Urinary bladder (tissue), 4 donors: ENCODE measurements around the gene CCDC146. TPM values are rescaled to one million over a fixed set of nuclear protein-coding genes. Genes with fewer than 3 reads are reported as not detected.

Experiments
- DNase-seq: peaks from one replicate; pipeline ENCODE4 v3.0.0-alpha.2; 2015; ENCODE audit errors: extremely low spot score
- H3K27ac ChIP-seq: one replicate; pipeline ENCODE4 v1.5.1; 2013; ENCODE audit warnings: low read depth, mild to moderate bottlenecking, moderate library complexity
- H3K36me3 ChIP-seq: one replicate; pipeline ENCODE4 v1.6.1; 2013; ENCODE audit warnings: mild to moderate bottlenecking, moderate library complexity; ENCODE audit not compliant: insufficient read depth
- H3K4me1 ChIP-seq: one replicate; pipeline ENCODE4 v1.6.1; 2013; ENCODE audit warnings: mild to moderate bottlenecking, moderate library complexity; ENCODE audit not compliant: insufficient read depth
- H3K4me3 ChIP-seq: one replicate; pipeline ENCODE4 v1.5.1; 2013; ENCODE audit warnings: low read depth, low read length
- WGBS: extraction: QIAGEN DNeasy Blood & Tissue Kit; methylation state at CpG from one replicate; pipeline ENCODE4 v1.1.7; 2013; 5-methylcytosine and 5-hydroxymethylcytosine counted together
- polyA plus RNA-seq: library from polyadenylated mRNA; stranded (reverse); fragments of 200-250 nt; gene quantifications from one replicate; pipeline ENCODE4 v1.2.3, GENCODE V29; 2013
- total RNA-seq: library from RNA; depleted of rRNA; stranded (reverse); fragments of >200 nt; gene quantifications from one replicate; pipeline ENCODE4 v1.2.3, GENCODE V29; 2014
- donor health status: healthy with polysubstance abuse.
- donor health status: healthy.

Gene CCDC146
- total and polyA plus RNA-seq, 2 donors, result 6.6 to 25.7 TPM

DNA sequence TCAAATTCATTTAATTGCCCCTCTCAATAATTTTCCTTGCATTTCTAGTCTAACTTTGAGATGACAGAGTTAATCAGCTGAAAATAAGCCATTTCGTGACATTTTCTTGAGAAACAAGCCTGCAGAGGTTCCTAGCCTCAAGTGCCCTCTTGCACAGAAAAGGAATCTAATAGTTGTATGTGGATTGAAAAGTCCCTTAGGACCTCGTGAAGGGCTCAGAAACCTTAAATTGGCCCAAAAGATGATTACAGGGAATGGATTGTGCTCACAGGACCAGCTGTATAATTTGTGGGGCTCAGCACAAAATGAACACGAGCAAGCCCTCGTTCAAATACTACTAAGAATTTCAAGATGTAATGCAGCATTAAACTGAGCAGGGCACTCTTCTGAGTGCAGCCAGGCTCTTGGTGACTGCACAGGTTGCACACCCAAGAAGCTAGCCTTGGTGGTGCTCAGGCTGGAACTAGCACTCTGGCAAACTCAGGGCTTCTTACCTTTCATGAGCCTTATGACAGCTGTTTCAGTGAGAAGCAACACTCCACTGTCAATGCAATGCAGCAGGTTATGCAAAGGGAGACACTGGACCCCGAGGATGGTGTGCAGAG is 191.6 kb downstream of the CCDC146 start:
- H3K4me1 ChIP-seq, result no peaks in the 10 kb centered on the region
- no peak for DNase-seq
- H3K4me3 ChIP-seq, result no peak overlapping the region
- WGBS, result 63% methylated on average over 5 of the region's 5 CpGs
- H3K36me3 ChIP-seq, result no peaks in the 10 kb centered on the region
- H3K27ac ChIP-seq, result no peak overlapping the region

DNA sequence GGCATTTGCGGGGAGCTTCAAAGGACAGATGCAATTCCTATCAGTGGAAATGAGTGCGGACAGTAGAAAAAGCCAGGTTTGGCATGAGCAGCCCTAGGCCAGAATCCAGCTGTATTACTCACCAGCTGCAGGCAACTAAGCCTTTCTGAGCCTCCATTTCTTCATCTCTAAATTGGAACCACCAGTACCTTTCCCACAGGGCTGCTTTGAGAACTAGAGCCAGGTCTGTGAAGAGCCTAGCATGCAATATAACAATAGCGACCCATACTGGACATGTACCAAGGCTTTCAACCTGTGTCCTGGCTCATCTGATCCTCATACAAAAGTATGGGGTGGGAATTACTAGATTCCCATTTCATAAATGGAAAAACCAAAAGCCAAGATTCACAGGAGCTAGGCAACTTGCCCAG is 192.8 kb downstream of the CCDC146 start:
- DNase-seq, result no peak
- H3K36me3 ChIP-seq, result no peaks in the 10 kb centered on the region
- H3K4me1 ChIP-seq, result no peaks in the 10 kb centered on the region
- 52% methylated on average over 3 of the region's 3 CpGs for WGBS
- no peak overlapping the region for H3K4me3 ChIP-seq
- no peak overlapping the region for H3K27ac ChIP-seq

DNA sequence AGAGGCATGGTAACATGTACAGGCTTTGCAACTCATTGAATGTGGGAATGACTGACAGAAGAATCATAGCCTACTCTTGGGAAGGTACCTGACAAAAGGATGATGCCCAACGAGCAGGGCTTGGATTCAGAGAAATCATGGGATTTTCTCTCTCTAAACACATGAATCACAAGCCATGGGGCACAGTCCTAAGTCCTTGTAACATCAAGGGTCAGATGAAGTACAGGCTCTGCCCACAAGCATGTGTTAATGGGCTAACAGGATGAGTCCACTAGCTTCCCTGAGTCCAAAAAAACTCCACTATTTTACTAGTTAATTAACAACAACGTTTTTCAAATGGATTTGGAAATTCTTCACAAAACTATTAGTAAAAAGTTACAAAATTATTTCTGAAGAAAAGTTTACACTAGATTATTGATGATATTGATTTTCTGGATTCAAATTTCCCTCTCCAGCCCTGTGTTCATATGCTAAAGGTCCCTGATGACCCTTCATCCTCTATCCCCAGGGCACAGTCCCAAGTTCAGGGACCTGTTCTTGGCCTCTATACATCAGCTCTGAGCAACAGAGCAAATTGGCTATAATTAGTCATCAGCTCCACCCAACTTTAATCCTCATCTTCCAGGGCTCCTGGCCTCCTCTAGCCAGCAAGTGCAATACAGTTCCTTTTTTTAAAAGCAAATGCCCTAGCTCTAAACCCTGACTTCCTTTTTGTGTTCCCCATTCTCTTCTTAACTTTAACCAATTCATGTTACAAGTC is 194.0 kb downstream of the CCDC146 start:
- DNase-seq, result no peak
- WGBS, result 53% methylated on average over 2 of the region's 2 CpGs
- H3K4me1 ChIP-seq, result no peaks in the 10 kb centered on the region
- H3K4me3 ChIP-seq, result no peak overlapping the region
- no peak overlapping the region for H3K27ac ChIP-seq
- H3K36me3 ChIP-seq, result no peaks in the 10 kb centered on the region

DNA sequence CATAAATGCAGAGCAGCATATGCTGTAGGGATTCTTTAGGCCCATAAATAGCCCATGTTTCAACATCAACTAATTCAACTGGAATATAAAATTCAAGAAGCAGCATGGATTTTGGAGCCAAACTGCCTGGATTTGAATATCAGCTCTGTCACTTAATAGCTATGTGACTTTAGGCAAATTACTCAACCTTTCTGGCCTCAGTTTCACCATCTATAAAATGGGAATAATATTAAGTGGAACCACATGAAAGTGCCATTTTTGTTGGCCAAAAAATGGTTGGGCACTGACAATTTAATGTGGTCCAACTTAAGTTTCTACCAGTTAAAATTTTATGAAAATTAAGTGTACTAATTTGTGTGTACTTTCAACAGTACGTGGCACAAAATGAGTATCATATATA is 195.6 kb downstream of the CCDC146 start:
- Histone ChIP-seq H3K4me3 (no peak overlapping the region), H3K36me3 (no peaks in the 10 kb centered on the region), H3K4me1 (no peaks in the 10 kb centered on the region), H3K27ac (no peak overlapping the region)
- 99% methylated on average over 1 of the region's 1 CpG for WGBS
- no peak for DNase-seq

DNA sequence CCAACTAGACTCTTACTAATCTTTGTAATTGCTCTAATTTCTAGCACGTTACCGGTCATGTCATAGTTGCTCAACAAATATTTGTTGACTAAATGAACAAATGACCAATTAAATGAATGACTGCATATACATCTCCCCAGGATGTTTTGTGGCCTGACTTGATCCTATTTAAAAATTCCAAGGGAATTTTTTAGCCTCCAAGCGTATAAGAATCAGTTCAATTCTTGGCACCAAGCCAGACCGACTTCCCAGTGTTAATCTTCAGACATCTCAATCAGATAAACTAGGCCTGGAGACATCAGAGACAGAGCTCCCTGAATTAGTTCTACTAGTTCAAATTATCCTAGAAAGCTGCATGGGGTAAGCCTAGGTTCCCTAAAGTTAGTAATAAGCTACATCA is 197.7 kb downstream of the CCDC146 start:
- DNase-seq, result no peak
- Histone ChIP-seq H3K4me1 (no peaks in the 10 kb centered on the region), H3K4me3 (no peak overlapping the region), H3K36me3 (no peaks in the 10 kb centered on the region), H3K27ac (no peak overlapping the region)
- WGBS, result 70% methylated on average over 4 of the region's 4 CpGs

DNA sequence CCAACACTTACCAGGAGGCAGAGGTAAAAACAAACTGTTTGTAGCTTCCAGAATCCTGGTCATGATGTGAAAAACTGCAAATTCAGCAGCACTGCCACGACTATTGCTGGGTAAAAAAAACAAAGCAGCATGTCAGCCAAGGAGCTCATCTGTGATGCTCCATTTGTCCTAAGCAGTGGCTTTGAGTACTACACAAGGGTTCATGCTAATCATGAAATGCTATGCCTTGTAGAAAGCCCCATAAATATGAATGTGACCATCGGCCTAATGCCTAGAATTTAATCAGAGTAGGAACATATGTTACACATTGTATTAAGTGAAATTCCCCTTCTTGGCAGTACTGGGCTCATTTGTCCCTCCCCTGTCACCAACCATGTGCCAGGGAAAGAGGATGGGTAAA is 198.3 kb downstream of the CCDC146 start:
- Histone ChIP-seq H3K4me3 (no peak overlapping the region), H3K27ac (no peak overlapping the region), H3K36me3 (no peaks in the 10 kb centered on the region), H3K4me1 (no peaks in the 10 kb centered on the region)
- no peak for DNase-seq
- WGBS, result 48% methylated on average over 2 of the region's 2 CpGs

DNA sequence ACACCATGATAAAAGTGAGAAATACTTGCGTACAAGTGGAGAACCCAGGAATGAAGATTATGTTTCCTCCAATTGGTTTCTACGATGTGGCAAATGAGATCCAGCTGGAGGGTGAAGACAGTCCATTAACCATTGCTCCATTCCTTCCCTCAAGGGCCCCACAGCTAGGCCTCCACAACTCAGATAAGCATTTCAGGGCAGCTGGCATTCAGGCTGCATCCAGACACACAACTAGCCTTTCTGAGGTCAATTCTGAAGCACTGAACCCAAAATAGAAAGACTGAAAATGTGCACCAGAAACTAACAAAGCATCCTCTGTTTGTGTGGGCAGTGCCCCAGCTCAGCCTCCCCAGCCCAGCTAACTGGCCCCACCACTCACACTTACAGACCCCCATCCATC is 198.9 kb downstream of the CCDC146 start:
- Histone ChIP-seq H3K27ac (no peak overlapping the region), H3K36me3 (no peaks in the 10 kb centered on the region), H3K4me3 (no peak overlapping the region), H3K4me1 (no peaks in the 10 kb centered on the region)
- WGBS, result 67% methylated on average over 2 of the region's 2 CpGs
- no peak for DNase-seq

DNA sequence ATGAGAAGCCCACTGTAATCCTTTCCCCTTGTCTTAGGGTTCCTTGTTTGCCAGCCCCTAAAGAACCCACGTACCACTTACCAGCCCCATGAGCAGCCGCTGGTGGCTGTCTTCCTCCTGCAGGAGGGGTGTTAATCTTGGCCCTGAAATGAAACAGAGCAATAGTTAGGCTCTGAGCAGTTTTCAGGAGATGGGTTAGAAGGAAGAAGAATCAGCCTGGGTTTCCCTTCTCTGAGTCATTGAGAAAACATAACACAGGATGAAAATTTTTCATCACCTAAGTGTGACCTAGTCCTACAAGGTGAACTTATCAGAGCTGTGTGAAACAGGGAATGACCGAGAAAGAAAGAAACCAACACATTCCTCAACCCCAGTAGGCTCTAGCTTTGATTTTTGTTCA is 203.7 kb downstream of the CCDC146 start:
- no peaks in the 10 kb centered on the region for H3K4me1 ChIP-seq

DNA sequence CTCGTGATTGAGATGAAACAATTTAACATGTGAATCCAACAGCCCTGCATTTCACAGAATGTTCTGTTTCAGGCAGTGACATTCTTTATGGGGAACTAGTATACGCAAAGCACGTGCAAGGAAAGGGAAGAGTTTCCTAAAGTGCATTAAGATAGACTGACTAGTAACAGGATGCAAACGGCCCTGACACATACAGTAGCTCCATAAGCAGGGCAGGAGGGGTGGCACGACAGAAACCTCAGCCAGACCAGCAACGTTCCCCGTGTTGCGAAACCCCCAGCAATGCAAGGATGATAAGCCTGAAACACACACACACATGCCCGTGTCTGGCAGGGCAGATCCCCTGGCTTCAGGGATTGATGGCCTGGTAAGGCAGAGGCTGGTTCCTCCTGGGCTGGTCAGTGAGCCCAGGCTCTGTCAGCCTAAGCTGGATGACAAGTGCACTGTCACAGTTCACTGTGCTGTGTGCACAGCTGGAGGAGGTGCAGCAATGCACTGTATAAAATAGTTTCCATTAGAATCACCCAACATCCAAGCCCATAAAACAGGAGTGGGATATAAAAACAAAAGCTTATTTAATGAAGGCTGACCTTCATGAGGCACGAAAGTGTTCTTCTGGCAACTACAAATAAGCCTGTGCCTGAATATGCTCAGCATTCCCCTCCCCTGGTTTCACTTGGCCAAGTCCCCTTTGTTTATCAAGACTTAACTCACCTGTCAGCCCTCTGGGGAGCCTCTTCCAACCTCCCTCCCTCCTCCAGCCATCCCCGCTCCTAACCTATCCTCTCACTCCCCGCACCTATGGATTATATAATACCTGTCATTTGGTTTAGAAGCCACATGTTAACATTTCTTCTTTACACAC is 204.9 kb downstream of the CCDC146 start:
- H3K27ac ChIP-seq, result no peak overlapping the region
- no peak overlapping the region for H3K4me3 ChIP-seq
- no peaks in the 10 kb centered on the region for H3K4me1 ChIP-seq
- H3K36me3 ChIP-seq, result no peaks in the 10 kb centered on the region
- WGBS, result 27% methylated on average over 12 of the region's 12 CpGs
- no peak for DNase-seq

More for the DNA sequence above, 203.7 kb downstream of the CCDC146 start:
- Histone ChIP-seq H3K36me3 (no peaks in the 10 kb centered on the region), H3K4me3 (no peak overlapping the region), H3K27ac (no peak overlapping the region)
- WGBS, result 83% methylated on average over 3 of the region's 3 CpGs
- DNase-seq, result no peak

DNA sequence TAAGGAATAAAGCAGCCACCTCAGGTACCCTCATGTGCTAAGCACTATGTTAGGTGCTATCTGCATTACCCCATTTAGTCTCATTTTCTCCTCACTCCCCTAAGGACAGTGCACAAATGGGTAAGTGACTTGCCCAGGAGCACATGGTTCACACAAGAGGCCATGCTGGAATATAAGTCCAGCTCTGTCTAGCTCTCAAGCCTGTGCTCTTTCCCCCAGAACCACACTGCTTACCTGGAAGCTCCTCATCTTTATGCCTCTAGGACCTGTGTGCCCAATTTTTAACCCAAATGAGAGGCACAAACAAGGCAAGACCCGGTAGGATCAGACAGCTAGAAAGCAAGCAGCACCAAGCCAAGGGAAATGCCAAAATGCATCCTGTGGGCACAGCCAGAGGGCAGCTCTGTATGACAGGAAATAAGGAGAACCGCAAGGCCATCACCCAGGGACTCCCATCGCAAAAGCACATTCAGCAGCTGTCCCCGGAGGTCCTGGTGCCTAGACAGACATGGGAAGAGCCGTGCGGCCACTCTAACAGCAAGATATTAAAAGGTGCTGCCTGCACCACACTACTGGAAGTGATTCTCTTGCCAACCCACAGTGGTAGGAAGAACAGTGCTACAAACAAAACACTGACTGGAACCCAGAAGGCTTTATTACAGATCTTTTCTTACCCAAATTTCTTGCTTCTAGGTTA is 205.7 kb downstream of the CCDC146 start:
- Histone ChIP-seq H3K27ac (no peak overlapping the region), H3K36me3 (no peaks in the 10 kb centered on the region), H3K4me1 (no peaks in the 10 kb centered on the region), H3K4me3 (no peak overlapping the region)
- no peak for DNase-seq
- WGBS, result 39% methylated on average over 6 of the region's 6 CpGs

DNA sequence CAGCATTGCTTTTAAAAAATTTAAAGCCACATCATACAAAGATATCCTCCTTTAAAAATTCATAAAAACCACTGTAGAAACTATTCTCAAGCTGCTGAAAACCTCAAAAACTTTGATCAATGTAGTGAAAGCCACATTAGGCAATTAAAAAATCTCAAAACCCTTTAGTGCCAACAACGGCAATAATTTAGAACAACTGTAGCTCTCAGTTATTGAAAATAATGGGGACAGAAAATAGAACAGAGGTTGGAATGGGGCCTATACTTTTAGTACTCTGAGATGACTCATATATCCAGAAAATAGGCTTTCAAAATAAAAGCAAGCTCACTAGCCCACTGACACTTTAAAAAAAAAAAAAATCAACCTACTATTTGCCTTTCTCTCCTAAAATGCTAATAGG is 206.3 kb downstream of the CCDC146 start:
- H3K4me3 ChIP-seq, result no peak overlapping the region

DNA sequence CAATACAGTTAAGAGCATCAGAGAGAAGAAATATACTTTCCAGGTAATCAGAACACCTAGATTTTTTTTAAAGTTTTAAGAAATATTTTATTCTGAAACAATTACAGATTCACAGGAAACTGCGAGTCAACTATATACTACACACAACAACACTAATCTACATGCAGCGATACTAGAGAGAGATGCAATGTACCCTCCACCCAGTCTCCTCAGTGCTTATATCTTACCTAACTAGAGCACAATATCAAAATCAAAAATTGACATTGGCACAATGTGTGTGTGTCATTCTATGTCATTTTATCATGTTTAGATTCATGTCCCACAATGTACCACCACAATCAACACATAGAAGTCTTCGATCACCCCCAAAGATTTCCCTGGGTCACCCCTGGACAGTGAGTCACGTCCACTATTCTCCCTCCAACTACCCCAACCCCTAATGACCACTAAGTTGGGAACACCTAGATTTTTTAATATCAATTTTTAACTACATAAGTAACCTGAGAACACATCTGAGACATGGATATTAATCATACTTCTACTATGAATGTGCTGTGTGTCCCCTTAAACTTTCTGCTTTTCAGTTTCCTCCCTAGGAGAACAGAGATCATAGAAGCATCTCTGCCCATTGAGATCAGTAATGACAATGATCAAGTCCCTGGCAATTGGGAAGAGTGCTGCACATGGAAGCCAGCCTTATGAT is 207.2 kb downstream of the CCDC146 start:
- Histone ChIP-seq H3K4me1 (no peaks in the 10 kb centered on the region), H3K27ac (no peak overlapping the region), H3K36me3 (no peaks in the 10 kb centered on the region), H3K4me3 (no peak overlapping the region)
- WGBS, result 93% methylated on average over 4 of the region's 4 CpGs
- no peak for DNase-seq

More for the DNA sequence above, 206.3 kb downstream of the CCDC146 start:
- Histone ChIP-seq H3K27ac (no peak overlapping the region), H3K4me1 (no peaks in the 10 kb centered on the region), H3K36me3 (no peaks in the 10 kb centered on the region)
- WGBS, result 4% methylated on average over 1 of the region's 1 CpG
- no peak for DNase-seq
